ENCODE data around the gene SCN2A. TPM values are rescaled to one million over a fixed set of nuclear protein-coding genes. Genes with fewer than 3 reads are reported as not detected.
"Not testable (repeated sequence)": the region's sequence is repeated elsewhere in the genome, so short reads cannot be mapped to it uniquely, and the experiment has no call there.

The SCN2A gene
- total and polyA plus RNA-seq, 2 donors = 0.09 to 0.24 TPM

GRCh38 chr2:165376571-165376975, 137.4 kb downstream of the SCN2A start:
- DNase-seq (ENCODE audit: low read depth in 6 of 9, low spot score in 9 of 9) = no peak
- no peak overlapping the region for H3K4me3 ChIP-seq (ENCODE audit: low read length in 2 of 2)
- no peaks in the 10 kb centered on the region for H3K4me1 ChIP-seq (ENCODE audit: control insufficient read depth in 2 of 2, insufficient read depth in 2 of 2, low read length in 2 of 2)
- H3K27ac ChIP-seq (ENCODE audit: low read depth in 1 of 2, low read length in 1 of 2) = no peak overlapping the region
- no peaks in the 10 kb centered on the region for H3K27me3 ChIP-seq (ENCODE audit: control insufficient read depth in 2 of 2, insufficient read depth in 1 of 2, low read length in 1 of 2)
- WGBS = 84% methylated on average over 3 of the region's 3 CpGs
- no peaks in the 10 kb centered on the region for H3K9me3 ChIP-seq (ENCODE audit: control insufficient read depth in 2 of 2, insufficient read depth in 1 of 2, low read length in 1 of 2)
- no peaks in the 10 kb centered on the region for H3K36me3 ChIP-seq (ENCODE audit: control insufficient read depth in 2 of 2, insufficient read depth in 2 of 2, low read length in 1 of 2)

GRCh38 chr2:165382362-165382761, 143.1 kb downstream of the SCN2A start:
- Histone ChIP-seq H3K4me3 (ENCODE audit: low read length in 2 of 2) (no peak overlapping the region), H3K4me1 (ENCODE audit: control insufficient read depth in 2 of 2, insufficient read depth in 2 of 2, low read length in 2 of 2) (no peaks in the 10 kb centered on the region), H3K27ac (ENCODE audit: low read depth in 1 of 2, low read length in 1 of 2) (no peak overlapping the region), H3K27me3 (ENCODE audit: control insufficient read depth in 2 of 2, insufficient read depth in 1 of 2, low read length in 1 of 2) (no peaks in the 10 kb centered on the region), H3K36me3 (ENCODE audit: control insufficient read depth in 2 of 2, insufficient read depth in 2 of 2, low read length in 1 of 2) (no peaks in the 10 kb centered on the region), H3K9me3 (ENCODE audit: control insufficient read depth in 2 of 2, insufficient read depth in 1 of 2, low read length in 1 of 2) (no peaks in the 10 kb centered on the region)
- DNase-seq (ENCODE audit: low read depth in 6 of 9, low spot score in 9 of 9) = no peak
- 51% methylated on average over 2 of the region's 2 CpGs for WGBS

GRCh38 chr2:165390875-165391274, 151.7 kb downstream of the SCN2A start:
- no peaks in the 10 kb centered on the region for H3K4me1 ChIP-seq (ENCODE audit: control insufficient read depth in 2 of 2, insufficient read depth in 2 of 2, low read length in 2 of 2)
- DNase-seq (ENCODE audit: low read depth in 6 of 9, low spot score in 9 of 9) = no peak
- no peak overlapping the region for H3K27ac ChIP-seq (ENCODE audit: low read depth in 1 of 2, low read length in 1 of 2)
- H3K36me3 ChIP-seq (ENCODE audit: control insufficient read depth in 2 of 2, insufficient read depth in 2 of 2, low read length in 1 of 2) = no peaks in the 10 kb centered on the region
- no peaks in the 10 kb centered on the region for H3K27me3 ChIP-seq (ENCODE audit: control insufficient read depth in 2 of 2, insufficient read depth in 1 of 2, low read length in 1 of 2)
- no peaks in the 10 kb centered on the region for H3K9me3 ChIP-seq (ENCODE audit: control insufficient read depth in 2 of 2, insufficient read depth in 1 of 2, low read length in 1 of 2)
- H3K4me3 ChIP-seq (ENCODE audit: low read length in 2 of 2) = no peak overlapping the region

- DNase-seq (ENCODE audit: low read depth in 6 of 9, low spot score in 9 of 9) = no peak
- no peaks in the 10 kb centered on the region for H3K27me3 ChIP-seq (ENCODE audit: control insufficient read depth in 2 of 2, insufficient read depth in 1 of 2, low read length in 1 of 2)
- no peak overlapping the region for H3K4me3 ChIP-seq (ENCODE audit: low read length in 2 of 2)
- no peaks in the 10 kb centered on the region for H3K4me1 ChIP-seq (ENCODE audit: control insufficient read depth in 2 of 2, insufficient read depth in 2 of 2, low read length in 2 of 2)
- no peaks in the 10 kb centered on the region for H3K9me3 ChIP-seq (ENCODE audit: control insufficient read depth in 2 of 2, insufficient read depth in 1 of 2, low read length in 1 of 2)
- 33% methylated on average over 2 of the region's 2 CpGs for WGBS
- no peak overlapping the region for H3K27ac ChIP-seq (ENCODE audit: low read depth in 1 of 2, low read length in 1 of 2)
- H3K36me3 ChIP-seq (ENCODE audit: control insufficient read depth in 2 of 2, insufficient read depth in 2 of 2, low read length in 1 of 2) = no peaks in the 10 kb centered on the region
These were observed 152.6 kb downstream of the SCN2A start for GRCh38 chr2:165391791-165392190.

- not testable (repeated sequence) for H3K36me3 ChIP-seq (ENCODE audit: control insufficient read depth in 2 of 2, insufficient read depth in 2 of 2, low read length in 1 of 2); H3K27me3 ChIP-seq (ENCODE audit: control insufficient read depth in 2 of 2, insufficient read depth in 1 of 2, low read length in 1 of 2); H3K27ac ChIP-seq (ENCODE audit: low read depth in 1 of 2, low read length in 1 of 2); H3K9me3 ChIP-seq (ENCODE audit: control insufficient read depth in 2 of 2, insufficient read depth in 1 of 2, low read length in 1 of 2); H3K4me3 ChIP-seq (ENCODE audit: low read length in 2 of 2); DNase-seq (ENCODE audit: low read depth in 6 of 9, low spot score in 9 of 9); H3K4me1 ChIP-seq (ENCODE audit: control insufficient read depth in 2 of 2, insufficient read depth in 2 of 2, low read length in 2 of 2)
- 91% methylated on average over 3 of the region's 3 CpGs for WGBS
These were observed 159.4 kb downstream of the SCN2A start for GRCh38 chr2:165398603-165399002.

- DNase-seq (ENCODE audit: low read depth in 6 of 9, low spot score in 9 of 9) = peak; percentile 11 to 75 (median 46)
- 6% methylated on average over 5 of the region's 5 CpGs for WGBS
- no peaks in the 10 kb centered on the region for H3K36me3 ChIP-seq (ENCODE audit: control insufficient read depth in 2 of 2, insufficient read depth in 2 of 2, low read length in 1 of 2)
These were observed 162.2 kb downstream of the SCN2A start for GRCh38 chr2:165401285-165401852.

GRCh38 chr2:165402162-165402561, 162.9 kb downstream of the SCN2A start:
- Histone ChIP-seq H3K9me3 (ENCODE audit: control insufficient read depth in 2 of 2, insufficient read depth in 1 of 2, low read length in 1 of 2) (no peaks in the 10 kb centered on the region), H3K27ac (ENCODE audit: low read depth in 1 of 2, low read length in 1 of 2) (no peak overlapping the region), H3K27me3 (ENCODE audit: control insufficient read depth in 2 of 2, insufficient read depth in 1 of 2, low read length in 1 of 2) (no peaks in the 10 kb centered on the region), H3K4me1 (ENCODE audit: control insufficient read depth in 2 of 2, insufficient read depth in 2 of 2, low read length in 2 of 2) (no peaks in the 10 kb centered on the region), H3K4me3 (ENCODE audit: low read length in 2 of 2) (no peak overlapping the region), H3K36me3 (ENCODE audit: control insufficient read depth in 2 of 2, insufficient read depth in 2 of 2, low read length in 1 of 2) (no peaks in the 10 kb centered on the region)
- 65% methylated on average over 3 of the region's 3 CpGs for WGBS
- no peak for DNase-seq (ENCODE audit: low read depth in 6 of 9, low spot score in 9 of 9)

More at GRCh38 chr2:165401285-165401852, 162.2 kb downstream of the SCN2A start:
- no peak overlapping the region for H3K4me3 ChIP-seq (ENCODE audit: low read length in 2 of 2)
- H3K9me3 ChIP-seq (ENCODE audit: control insufficient read depth in 2 of 2, insufficient read depth in 1 of 2, low read length in 1 of 2) = no peaks in the 10 kb centered on the region
- no peaks in the 10 kb centered on the region for H3K4me1 ChIP-seq (ENCODE audit: control insufficient read depth in 2 of 2, insufficient read depth in 2 of 2, low read length in 2 of 2)
- no peak overlapping the region for H3K27ac ChIP-seq (ENCODE audit: low read depth in 1 of 2, low read length in 1 of 2)
- H3K27me3 ChIP-seq (ENCODE audit: control insufficient read depth in 2 of 2, insufficient read depth in 1 of 2, low read length in 1 of 2) = no peaks in the 10 kb centered on the region

- H3K36me3 ChIP-seq (ENCODE audit: control insufficient read depth in 2 of 2, insufficient read depth in 2 of 2, low read length in 1 of 2) = no peaks in the 10 kb centered on the region
- no peak for DNase-seq (ENCODE audit: low read depth in 6 of 9, low spot score in 9 of 9)
- WGBS = 95% methylated on average over 3 of the region's 3 CpGs
These were observed 167.0 kb downstream of the SCN2A start for GRCh38 chr2:165406173-165406572.

GRCh38 chr2:165407466-165407865, 168.3 kb downstream of the SCN2A start:
- Histone ChIP-seq H3K4me3 (ENCODE audit: low read length in 2 of 2) (no peak overlapping the region), H3K4me1 (ENCODE audit: control insufficient read depth in 2 of 2, insufficient read depth in 2 of 2, low read length in 2 of 2) (no peaks in the 10 kb centered on the region), H3K9me3 (ENCODE audit: control insufficient read depth in 2 of 2, insufficient read depth in 1 of 2, low read length in 1 of 2) (no peaks in the 10 kb centered on the region), H3K27ac (ENCODE audit: low read depth in 1 of 2, low read length in 1 of 2) (no peak overlapping the region), H3K27me3 (ENCODE audit: control insufficient read depth in 2 of 2, insufficient read depth in 1 of 2, low read length in 1 of 2) (no peaks in the 10 kb centered on the region), H3K36me3 (ENCODE audit: control insufficient read depth in 2 of 2, insufficient read depth in 2 of 2, low read length in 1 of 2) (no peaks in the 10 kb centered on the region)
- no peak for DNase-seq (ENCODE audit: low read depth in 6 of 9, low spot score in 9 of 9)

More at GRCh38 chr2:165406173-165406572, 167.0 kb downstream of the SCN2A start:
- H3K27me3 ChIP-seq (ENCODE audit: control insufficient read depth in 2 of 2, insufficient read depth in 1 of 2, low read length in 1 of 2) = no peaks in the 10 kb centered on the region
- no peaks in the 10 kb centered on the region for H3K9me3 ChIP-seq (ENCODE audit: control insufficient read depth in 2 of 2, insufficient read depth in 1 of 2, low read length in 1 of 2)
- H3K4me3 ChIP-seq (ENCODE audit: low read length in 2 of 2) = no peak overlapping the region
- no peak overlapping the region for H3K27ac ChIP-seq (ENCODE audit: low read depth in 1 of 2, low read length in 1 of 2)
- no peaks in the 10 kb centered on the region for H3K4me1 ChIP-seq (ENCODE audit: control insufficient read depth in 2 of 2, insufficient read depth in 2 of 2, low read length in 2 of 2)

- 57% methylated on average over 3 of the region's 3 CpGs for WGBS
These were observed 169.0 kb downstream of the SCN2A start for GRCh38 chr2:165408186-165408585.

More at GRCh38 chr2:165408186-165408585, 169.0 kb downstream of the SCN2A start:
- Histone ChIP-seq H3K27ac (ENCODE audit: low read depth in 1 of 2, low read length in 1 of 2) (no peak overlapping the region), H3K4me1 (ENCODE audit: control insufficient read depth in 2 of 2, insufficient read depth in 2 of 2, low read length in 2 of 2) (no peaks in the 10 kb centered on the region), H3K27me3 (ENCODE audit: control insufficient read depth in 2 of 2, insufficient read depth in 1 of 2, low read length in 1 of 2) (no peaks in the 10 kb centered on the region), H3K4me3 (ENCODE audit: low read length in 2 of 2) (no peak overlapping the region), H3K36me3 (ENCODE audit: control insufficient read depth in 2 of 2, insufficient read depth in 2 of 2, low read length in 1 of 2) (no peaks in the 10 kb centered on the region), H3K9me3 (ENCODE audit: control insufficient read depth in 2 of 2, insufficient read depth in 1 of 2, low read length in 1 of 2) (no peaks in the 10 kb centered on the region)
- DNase-seq (ENCODE audit: low read depth in 6 of 9, low spot score in 9 of 9) = no peak

Data from thymus (tissue), 11 donors.